ENCODE results near the gene EMILIN2.
"Not testable (repeated sequence)": the region's sequence is repeated elsewhere in the genome, so short reads cannot be mapped to it uniquely, and the experiment has no call there.

- not testable (repeated sequence) for TF ChIP-seq POLR2A (IDR thresholded peaks at IDR 0.05; ENCODE audit: extremely low read depth, insufficient read length); CTCF (IDR thresholded peaks at IDR 0.05; ENCODE audit: low read depth, low read length)
These were observed 10.7 kb upstream of the EMILIN2 start for GRCh38 chr18:2836118-2836517.
